ENCODE data around the gene LTC4S.

DNA sequence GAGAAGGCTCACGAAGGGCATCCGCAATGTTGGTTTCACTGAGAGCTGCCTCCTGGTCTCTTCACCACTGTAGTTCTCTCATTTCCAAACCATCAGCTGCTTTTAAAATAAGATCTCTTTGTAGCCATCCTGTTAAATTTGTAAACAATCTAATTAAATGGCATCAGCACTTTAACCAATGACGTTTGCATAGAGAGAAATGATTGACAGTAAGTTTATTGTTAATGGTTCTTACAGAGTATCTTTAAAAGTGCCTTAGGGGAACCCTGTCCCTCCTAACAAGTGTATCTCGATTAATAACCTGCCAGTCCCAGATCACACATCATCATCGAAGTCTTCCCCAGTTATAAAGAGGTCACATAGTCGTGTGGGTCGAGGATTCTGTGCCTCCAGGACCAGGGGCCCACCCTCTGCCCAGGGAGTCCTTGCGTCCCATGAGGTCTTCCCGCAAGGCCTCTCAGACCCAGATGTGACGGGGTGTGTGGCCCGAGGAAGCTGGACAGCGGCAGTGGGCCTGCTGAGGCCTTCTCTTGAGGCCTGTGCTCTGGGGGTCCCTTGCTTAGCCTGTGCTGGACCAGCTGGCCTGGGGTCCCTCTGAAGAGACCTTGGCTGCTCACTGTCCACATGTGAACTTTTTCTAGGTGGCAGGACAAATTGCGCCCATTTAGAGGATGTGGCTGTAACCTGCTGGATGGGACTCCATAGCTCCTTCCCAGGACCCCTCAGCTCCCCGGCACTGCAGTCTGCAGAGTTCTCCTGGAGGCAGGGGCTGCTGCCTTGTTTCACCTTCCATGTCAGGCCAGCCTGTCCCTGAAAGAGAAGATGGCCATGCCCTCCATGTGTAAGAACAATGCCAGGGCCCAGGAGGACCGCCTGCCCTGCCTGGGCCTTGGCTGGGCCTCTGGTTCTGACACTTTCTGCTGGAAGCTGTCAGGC, 43.6 kb downstream of the LTC4S start:
- TF ChIP-seq EZH2phosphoT487 (IDR thresholded peaks at IDR 0.05; ENCODE audit: low read length), result no peak
- TF ChIP-seq, protein P1, sequence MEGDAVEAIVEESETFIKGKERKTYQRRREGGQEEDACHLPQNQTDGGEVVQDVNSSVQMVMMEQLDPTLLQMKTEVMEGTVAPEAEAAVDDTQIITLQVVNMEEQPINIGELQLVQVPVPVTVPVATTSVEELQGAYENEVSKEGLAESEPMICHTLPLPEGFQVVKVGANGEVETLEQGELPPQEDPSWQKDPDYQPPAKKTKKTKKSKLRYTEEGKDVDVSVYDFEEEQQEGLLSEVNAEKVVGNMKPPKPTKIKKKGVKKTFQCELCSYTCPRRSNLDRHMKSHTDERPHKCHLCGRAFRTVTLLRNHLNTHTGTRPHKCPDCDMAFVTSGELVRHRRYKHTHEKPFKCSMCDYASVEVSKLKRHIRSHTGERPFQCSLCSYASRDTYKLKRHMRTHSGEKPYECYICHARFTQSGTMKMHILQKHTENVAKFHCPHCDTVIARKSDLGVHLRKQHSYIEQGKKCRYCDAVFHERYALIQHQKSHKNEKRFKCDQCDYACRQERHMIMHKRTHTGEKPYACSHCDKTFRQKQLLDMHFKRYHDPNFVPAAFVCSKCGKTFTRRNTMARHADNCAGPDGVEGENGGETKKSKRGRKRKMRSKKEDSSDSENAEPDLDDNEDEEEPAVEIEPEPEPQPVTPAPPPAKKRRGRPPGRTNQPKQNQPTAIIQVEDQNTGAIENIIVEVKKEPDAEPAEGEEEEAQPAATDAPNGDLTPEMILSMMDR (IDR thresholded peaks at IDR 0.05; ENCODE audit: low read length), result no peak

Data from MM.1S (cell line).